NCI-H2227 (cell line): ENCODE measurements around the gene ATP11B.

Source experiments
- DNase-seq: peaks from one replicate; lab custom pipeline; 2025; ENCODE audit not compliant: unreplicated experiment; lab: John Stamatoyannopoulos, UW

The ATP11B gene

GRCh38 chr3:182792901-182793662 lies at the start of gene ATP11B:
Gene ATP11B (plus strand): TSS chr3:182793504. CDS start chr3:182793760, 256 bp downstream.
- DNase-seq = peak; percentile 78

DNA sequence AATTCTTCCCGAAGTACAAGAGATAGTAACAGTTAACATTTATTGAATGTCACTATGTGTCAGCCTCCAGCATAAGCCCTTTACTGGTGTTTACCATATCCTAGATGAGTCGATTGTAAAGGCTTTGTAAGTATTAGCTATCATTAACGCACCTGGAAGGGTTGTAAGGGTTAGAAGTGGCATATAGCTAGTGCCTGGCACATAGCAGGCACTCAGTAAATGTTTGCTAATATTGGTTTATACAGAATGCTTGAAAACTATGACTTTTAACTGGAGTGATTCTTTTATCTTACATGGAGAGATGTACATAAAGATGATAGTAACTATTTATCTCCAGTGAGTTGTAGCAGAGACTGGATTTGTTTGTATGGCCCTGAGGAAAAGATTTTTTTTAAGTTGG lies 46.3 kb upstream of the ATP11B start:
- no peak for DNase-seq

GRCh38 chr3:182755308-182755707 lies 38.0 kb upstream of the ATP11B start:
- no peak for DNase-seq

- DNase-seq = no peak
Measured at GRCh38 chr3:182755712-182756111, 37.6 kb upstream of the ATP11B start.

GRCh38 chr3:182760576-182761164 lies 32.6 kb upstream of the ATP11B start:
- DNase-seq = no peak

- no peak for DNase-seq
Measured at GRCh38 chr3:182763896-182764295, 29.4 kb upstream of the ATP11B start.

GRCh38 chr3:182765287-182765686 lies 28.0 kb upstream of the ATP11B start:
- DNase-seq = no peak

- DNase-seq = no peak
Measured at GRCh38 chr3:182766099-182766498, 27.2 kb upstream of the ATP11B start.

GRCh38 chr3:182768413-182768812 lies 24.9 kb upstream of the ATP11B start:
- no peak for DNase-seq

- DNase-seq = no peak
Measured at GRCh38 chr3:182769673-182770072, 23.6 kb upstream of the ATP11B start.

DNA sequence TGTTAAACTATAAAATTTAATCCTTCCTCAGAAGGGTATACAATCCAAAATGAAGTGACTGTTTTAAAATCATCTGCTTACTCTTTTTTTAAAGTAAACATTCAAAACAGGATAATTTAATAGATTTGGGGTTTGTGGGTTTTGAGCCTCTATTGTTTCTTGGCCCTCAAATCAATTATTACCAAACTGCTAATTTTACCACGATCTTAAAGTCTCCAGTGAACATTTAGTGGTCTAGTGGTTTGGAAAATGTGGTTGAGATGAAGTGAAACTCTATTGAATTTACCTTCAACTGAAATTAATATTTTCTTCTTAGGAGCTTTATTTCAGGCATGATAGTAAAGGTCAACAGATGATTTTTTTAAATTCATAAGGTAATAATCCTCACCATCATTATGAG lies 11.2 kb upstream of the ATP11B start:
- DNase-seq = no peak

DNA sequence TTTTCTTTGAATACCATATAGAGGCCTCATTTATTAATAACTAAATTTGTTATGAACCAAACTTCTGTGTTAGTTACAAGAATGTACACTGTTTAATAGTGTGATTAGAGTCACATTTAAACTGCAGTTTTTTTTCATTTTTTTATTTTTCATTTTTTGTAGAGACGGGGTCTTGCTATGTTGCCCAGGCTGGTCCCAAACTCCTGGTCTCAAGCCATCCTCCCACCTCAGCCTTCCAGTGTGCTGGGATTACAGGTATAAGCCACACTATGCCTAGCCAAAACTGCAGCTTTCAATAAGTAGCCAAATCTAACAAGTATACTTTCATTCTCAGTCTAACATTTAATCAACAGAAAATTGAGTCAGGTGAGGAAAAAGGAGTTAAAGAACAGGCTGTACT lies 10.2 kb upstream of the ATP11B start:
- DNase-seq = no peak

- DNase-seq = no peak
Measured at GRCh38 chr3:182784542-182784941, 8.8 kb upstream of the ATP11B start.

DNA sequence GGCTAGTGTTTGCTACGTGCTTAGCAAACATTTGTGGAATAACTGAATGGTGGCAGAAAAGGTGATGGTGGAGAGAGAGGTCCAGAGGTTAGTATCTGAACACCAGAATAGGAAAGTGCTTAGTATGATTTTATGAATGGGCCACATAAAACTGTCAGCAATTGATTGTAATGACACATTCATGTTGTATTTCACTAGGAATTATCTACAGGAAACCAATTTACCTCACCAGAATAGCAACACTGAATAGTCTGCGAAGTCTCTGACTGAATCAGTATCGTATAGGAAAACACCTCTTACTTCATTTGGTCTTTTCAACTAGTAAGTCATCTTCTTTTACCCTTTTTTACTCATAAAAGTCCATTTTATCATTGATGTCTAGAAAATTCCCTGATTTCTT lies 8.2 kb upstream of the ATP11B start:
- no peak for DNase-seq

DNA sequence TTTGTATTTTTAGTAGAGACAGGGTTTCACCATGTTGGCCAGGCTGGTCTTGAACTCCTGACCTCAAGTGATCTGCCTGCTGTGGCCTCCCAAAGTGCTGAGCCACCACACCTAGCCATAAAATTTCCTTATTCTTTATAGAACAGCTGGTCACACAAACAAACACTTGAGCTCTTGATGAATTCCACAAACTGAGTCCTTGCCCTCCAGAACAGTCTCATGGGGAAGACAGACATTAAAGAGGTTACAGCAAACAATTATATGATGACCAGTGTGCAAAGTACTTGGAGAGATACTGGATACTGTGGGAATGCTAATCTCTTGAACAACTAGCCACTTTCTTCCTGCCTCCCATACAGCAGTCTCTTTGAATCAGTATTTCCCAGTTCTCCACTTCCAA lies 7.5 kb upstream of the ATP11B start:
- no peak for DNase-seq

- no peak for DNase-seq
Measured at GRCh38 chr3:182786564-182787196, 6.6 kb upstream of the ATP11B start.

DNA sequence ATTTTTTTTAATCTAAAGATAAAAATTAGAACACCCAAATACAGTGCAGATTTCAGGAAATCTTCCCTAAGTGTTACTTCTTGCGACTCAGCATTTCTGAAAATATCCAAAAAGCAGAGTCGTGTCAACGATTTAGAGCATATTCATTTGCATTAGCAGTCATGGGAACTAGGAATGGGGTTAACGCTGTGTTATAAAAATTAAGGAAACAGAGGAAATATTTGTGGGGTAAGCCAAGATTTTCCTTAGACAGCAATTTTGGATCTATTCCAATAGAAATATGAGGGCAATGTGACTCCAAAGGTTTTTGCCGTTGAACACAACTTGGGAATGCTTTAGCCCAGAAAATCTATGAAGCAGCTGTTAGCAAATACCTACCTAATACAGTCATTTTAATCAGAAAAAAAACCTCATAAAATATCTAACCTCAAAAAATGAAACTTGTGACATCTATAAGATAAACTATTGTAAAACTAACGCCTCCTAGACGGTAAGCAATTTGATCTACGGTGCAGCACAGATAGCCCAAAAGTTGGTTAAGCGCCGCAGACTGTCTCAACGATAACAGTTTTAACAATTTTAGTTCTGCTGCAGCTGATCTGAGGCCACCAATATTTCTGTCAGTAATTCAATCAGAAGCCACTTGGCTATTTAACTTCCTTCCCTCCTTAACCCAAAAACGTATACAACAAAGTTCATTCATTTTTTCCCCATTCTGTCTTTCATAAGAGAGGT lies 5.8 kb upstream of the ATP11B start:
- DNase-seq = no peak

DNA sequence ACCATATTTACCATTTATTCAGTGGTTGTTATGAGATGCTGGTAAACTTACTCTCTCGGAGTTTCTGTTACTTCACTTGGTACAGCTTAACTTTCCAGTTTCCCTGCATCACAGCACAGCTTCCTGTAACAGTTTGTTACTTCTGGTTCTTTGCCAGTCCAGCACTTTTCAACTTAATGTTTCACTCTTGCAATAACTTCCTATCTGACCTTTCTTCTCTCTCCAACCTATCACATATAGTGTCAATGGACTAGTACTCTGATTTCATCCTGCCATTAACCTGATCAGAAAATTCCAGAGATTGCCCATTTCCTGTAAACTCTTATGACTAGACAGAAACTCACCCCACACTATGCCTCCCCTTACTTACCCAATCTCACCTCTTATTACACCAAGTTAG lies 3.9 kb upstream of the ATP11B start:
- DNase-seq = no peak

DNA sequence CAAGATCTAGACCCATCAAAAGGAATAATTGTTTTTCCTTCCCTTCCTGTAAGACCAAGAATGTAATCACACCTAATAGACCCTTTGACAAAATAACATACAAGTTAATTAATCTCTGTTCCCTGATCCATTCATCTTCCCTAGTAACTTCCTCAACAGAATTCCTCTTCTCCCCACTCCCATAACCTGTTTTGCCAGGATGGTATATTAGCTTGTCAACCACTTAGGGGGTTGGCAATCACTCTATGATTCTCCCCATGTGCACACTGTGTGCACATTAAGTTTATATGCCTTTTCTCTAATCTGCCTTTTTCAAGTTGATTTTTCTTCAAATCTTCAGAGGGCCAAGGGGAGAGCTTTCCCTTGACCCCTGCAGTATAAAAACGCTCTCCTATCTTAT lies 2.7 kb upstream of the ATP11B start:
- no peak for DNase-seq

GRCh38 chr3:182793663-182794454 lies 555 bp downstream of the ATP11B start:
- peak; percentile 74 for DNase-seq
